Cardiac fibroblast (primary cell): ENCODE results near the gene FATE1.

Experiments used
- DNase-seq, 2 donors: peaks; one replicate each; pipeline versions ENCODE4 v3.0.0 to v3.0.0-alpha.2; 2010; ENCODE audit warnings: low read depth in 2 of 2
- H3K4me3 ChIP-seq, 2 donors: replicated peaks in 1 of 2; 1 replicate in 1 of 2; 2 replicates in 1 of 2; pipeline ENCODE4 v1.5.1; 2011; ENCODE audit warnings: low read depth in 2 of 2, low read length in 2 of 2, mild to moderate bottlenecking in 2 of 2, moderate library complexity in 1 of 2
- CTCF ChIP-seq: IDR thresholded peaks from one replicate; pipeline ENCODE4 v1.5.1; 2011; ENCODE audit warnings: low read depth, mild to moderate bottlenecking, low read length, inconsistent platforms

FATE1 gene

GRCh38 chrX:151724563-151725337 lies 8.9 kb downstream of the FATE1 start:
- DNase-seq, result no peak
- no peak overlapping the region for H3K4me3 ChIP-seq
- no peak for TF ChIP-seq CTCF

- no peak for TF ChIP-seq CTCF
- H3K4me3 ChIP-seq, result no peak overlapping the region
- no peak for DNase-seq
Observed at GRCh38 chrX:151725338-151725614, 9.4 kb downstream of the FATE1 start.

- DNase-seq, result no peak
- no peak for TF ChIP-seq CTCF
- no peak overlapping the region for H3K4me3 ChIP-seq
Observed at GRCh38 chrX:151726751-151727150, 10.9 kb downstream of the FATE1 start.

- no peak for TF ChIP-seq CTCF
- H3K4me3 ChIP-seq, result no peak overlapping the region
- DNase-seq, result no peak
Observed at GRCh38 chrX:151727346-151727745, 11.5 kb downstream of the FATE1 start.

GRCh38 chrX:151729056-151729725 lies 13.4 kb downstream of the FATE1 start:
- no peak overlapping the region for H3K4me3 ChIP-seq
- TF ChIP-seq CTCF, result no peak
- no peak for DNase-seq

GRCh38 chrX:151734446-151734845 lies 18.6 kb downstream of the FATE1 start, which contains the start of gene CNGA2:
Gene CNGA2, plus strand, starts transcription at chrX:151734746. Its CDS starts 3,738 bp downstream, at chrX:151738484.
- H3K4me3 ChIP-seq, result no peak within 1 kb of the TSS
- no peak for TF ChIP-seq CTCF
- DNase-seq, result no peak
